OCI-LY1 (cell line): ENCODE measurements around the gene BCKDHB.

Experiments
- CTCF ChIP-seq: fragments of 200-600 bp; sonication (generic), shearing (Covaris generic); IDR thresholded peaks from 2 replicates; pipeline ENCODE4 v1.5.1; 2017; ENCODE audit warnings: mild to moderate bottlenecking, antibody characterized with exemption, low read length, moderate library complexity, mixed read lengths
- EZH2 ChIP-seq: fragments of 200-600 bp; sonication (generic), shearing (Covaris generic); IDR thresholded peaks from 2 replicates; pipeline ENCODE4 v1.8.0; 2017; ENCODE audit warnings: borderline replicate concordance, mixed run types, mild to moderate bottlenecking, antibody characterized with exemption, low read length, moderate library complexity, mixed read lengths

GRCh38 chr6:80280262-80281010 lies 174.0 kb downstream of the BCKDHB start:
- TF ChIP-seq CTCF = no peak
- TF ChIP-seq EZH2 = no peak
